HEK293 (cell line): Measurements from ENCODE around the gene LARGE1.

Source experiments
- PRDM1 ChIP-seq: fragments of 450-650 bp; formaldehyde crosslinking; IDR thresholded peaks from 2 replicates; pipeline ENCODE4; 2016; ENCODE audit warnings: missing biosample characterization, missing genetic modification characterization
- SP2 ChIP-seq: fragments of 450-650 bp; formaldehyde crosslinking; IDR thresholded peaks from 2 replicates; pipeline ENCODE4 v1.5.1; 2016; ENCODE audit warnings: missing biosample characterization, missing genetic modification characterization
- YY1 ChIP-seq: fragments of 450-650 bp; formaldehyde crosslinking; IDR thresholded peaks from 2 replicates; pipeline ENCODE4 v1.5.1; 2018; ENCODE audit warnings: missing biosample characterization, missing genetic modification characterization
- ZNF266 ChIP-seq: fragments of 450-650 bp; formaldehyde crosslinking; IDR thresholded peaks from 2 replicates; pipeline ENCODE4 v1.5.1; 2016; ENCODE audit warnings: missing biosample characterization, missing genetic modification characterization, low read depth
- ZNF350 ChIP-seq: fragments of 450-650 bp; formaldehyde crosslinking; IDR thresholded peaks from 2 replicates; pipeline ENCODE4 v1.5.0; 2017; ENCODE audit warnings: missing biosample characterization, mild to moderate bottlenecking, missing genetic modification characterization
- ZNF792 ChIP-seq: fragments of 450-650 bp; formaldehyde crosslinking; IDR thresholded peaks from 2 replicates; pipeline ENCODE4 v1.5.1; 2016; ENCODE audit warnings: missing biosample characterization, missing genetic modification characterization
- TF ChIP-seq, protein P1 (sequence below): fragments of 450-650 bp; formaldehyde crosslinking; IDR thresholded peaks from 2 replicates; pipeline ENCODE4 v1.5.1; 2016; ENCODE audit warnings: missing biosample characterization, missing genetic modification characterization
- TF ChIP-seq, protein P2 (sequence below): fragments of 450-650 bp; formaldehyde crosslinking; IDR thresholded peaks from 2 replicates; pipeline ENCODE4 v1.5.1; 2017; ENCODE audit warnings: missing biosample characterization, mild to moderate bottlenecking, missing genetic modification characterization, moderate library complexity
- TF ChIP-seq, protein P3 (sequence below): fragments of 450-650 bp; formaldehyde crosslinking; IDR thresholded peaks from 2 replicates; pipeline ENCODE4 v1.5.1; 2016; ENCODE audit warnings: missing biosample characterization, missing genetic modification characterization, borderline replicate concordance
- TF ChIP-seq, protein P4 (sequence below): fragments of 450-650 bp; formaldehyde crosslinking; IDR thresholded peaks from 2 replicates; pipeline ENCODE4 v1.5.1; 2016; ENCODE audit warnings: missing biosample characterization, missing genetic modification characterization

DNA sequence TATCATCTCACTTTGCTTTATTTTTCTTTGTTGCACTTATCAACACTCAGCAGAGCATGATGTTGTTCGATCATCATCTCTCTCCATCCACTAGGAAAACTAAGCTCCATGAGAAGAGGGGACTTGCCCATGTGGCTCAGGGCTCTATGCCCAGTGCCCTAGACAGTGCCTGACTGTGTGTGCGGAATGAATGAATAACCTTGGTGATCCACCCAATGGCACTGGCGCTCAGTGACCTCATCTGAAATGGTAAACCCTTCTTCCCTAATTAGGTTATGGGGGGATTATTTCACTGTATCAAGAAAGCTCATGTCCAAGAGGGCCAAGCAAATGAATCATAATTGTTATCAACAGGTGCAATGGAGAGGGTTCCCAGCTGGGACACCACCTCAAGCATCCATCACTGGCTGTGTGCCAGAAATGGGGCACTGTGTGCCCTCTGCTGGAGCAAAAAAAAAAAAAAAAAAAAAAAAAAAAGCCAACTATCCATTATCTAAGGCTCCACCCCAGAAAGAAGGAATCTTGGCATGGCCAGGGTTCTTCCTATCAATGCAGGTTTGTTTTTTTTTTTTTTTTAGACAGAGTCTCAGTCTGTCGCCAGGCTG is 172.6 kb downstream of the LARGE1 start:
- TF ChIP-seq PRDM1 (tag by site-specific recombination) (no peak), ZNF266 (tag by site-specific recombination) (no peak), SP2 (tag by site-specific recombination) (no peak), ZNF350 (tag by site-specific recombination) (no peak), YY1 (no peak), ZNF792 (tag by site-specific recombination) (no peak)
- TF ChIP-seq, protein P1, sequence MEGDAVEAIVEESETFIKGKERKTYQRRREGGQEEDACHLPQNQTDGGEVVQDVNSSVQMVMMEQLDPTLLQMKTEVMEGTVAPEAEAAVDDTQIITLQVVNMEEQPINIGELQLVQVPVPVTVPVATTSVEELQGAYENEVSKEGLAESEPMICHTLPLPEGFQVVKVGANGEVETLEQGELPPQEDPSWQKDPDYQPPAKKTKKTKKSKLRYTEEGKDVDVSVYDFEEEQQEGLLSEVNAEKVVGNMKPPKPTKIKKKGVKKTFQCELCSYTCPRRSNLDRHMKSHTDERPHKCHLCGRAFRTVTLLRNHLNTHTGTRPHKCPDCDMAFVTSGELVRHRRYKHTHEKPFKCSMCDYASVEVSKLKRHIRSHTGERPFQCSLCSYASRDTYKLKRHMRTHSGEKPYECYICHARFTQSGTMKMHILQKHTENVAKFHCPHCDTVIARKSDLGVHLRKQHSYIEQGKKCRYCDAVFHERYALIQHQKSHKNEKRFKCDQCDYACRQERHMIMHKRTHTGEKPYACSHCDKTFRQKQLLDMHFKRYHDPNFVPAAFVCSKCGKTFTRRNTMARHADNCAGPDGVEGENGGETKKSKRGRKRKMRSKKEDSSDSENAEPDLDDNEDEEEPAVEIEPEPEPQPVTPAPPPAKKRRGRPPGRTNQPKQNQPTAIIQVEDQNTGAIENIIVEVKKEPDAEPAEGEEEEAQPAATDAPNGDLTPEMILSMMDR (tag by site-specific recombination), result no peak
- TF ChIP-seq, protein P2, sequence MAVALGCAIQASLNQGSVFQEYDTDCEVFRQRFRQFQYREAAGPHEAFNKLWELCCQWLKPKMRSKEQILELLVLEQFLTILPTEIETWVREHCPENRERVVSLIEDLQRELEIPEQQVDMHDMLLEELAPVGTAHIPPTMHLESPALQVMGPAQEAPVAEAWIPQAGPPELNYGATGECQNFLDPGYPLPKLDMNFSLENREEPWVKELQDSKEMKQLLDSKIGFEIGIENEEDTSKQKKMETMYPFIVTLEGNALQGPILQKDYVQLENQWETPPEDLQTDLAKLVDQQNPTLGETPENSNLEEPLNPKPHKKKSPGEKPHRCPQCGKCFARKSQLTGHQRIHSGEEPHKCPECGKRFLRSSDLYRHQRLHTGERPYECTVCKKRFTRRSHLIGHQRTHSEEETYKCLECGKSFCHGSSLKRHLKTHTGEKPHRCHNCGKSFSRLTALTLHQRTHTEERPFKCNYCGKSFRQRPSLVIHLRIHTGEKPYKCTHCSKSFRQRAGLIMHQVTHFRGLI (tag by site-specific recombination), result no peak
- TF ChIP-seq, protein P3, sequence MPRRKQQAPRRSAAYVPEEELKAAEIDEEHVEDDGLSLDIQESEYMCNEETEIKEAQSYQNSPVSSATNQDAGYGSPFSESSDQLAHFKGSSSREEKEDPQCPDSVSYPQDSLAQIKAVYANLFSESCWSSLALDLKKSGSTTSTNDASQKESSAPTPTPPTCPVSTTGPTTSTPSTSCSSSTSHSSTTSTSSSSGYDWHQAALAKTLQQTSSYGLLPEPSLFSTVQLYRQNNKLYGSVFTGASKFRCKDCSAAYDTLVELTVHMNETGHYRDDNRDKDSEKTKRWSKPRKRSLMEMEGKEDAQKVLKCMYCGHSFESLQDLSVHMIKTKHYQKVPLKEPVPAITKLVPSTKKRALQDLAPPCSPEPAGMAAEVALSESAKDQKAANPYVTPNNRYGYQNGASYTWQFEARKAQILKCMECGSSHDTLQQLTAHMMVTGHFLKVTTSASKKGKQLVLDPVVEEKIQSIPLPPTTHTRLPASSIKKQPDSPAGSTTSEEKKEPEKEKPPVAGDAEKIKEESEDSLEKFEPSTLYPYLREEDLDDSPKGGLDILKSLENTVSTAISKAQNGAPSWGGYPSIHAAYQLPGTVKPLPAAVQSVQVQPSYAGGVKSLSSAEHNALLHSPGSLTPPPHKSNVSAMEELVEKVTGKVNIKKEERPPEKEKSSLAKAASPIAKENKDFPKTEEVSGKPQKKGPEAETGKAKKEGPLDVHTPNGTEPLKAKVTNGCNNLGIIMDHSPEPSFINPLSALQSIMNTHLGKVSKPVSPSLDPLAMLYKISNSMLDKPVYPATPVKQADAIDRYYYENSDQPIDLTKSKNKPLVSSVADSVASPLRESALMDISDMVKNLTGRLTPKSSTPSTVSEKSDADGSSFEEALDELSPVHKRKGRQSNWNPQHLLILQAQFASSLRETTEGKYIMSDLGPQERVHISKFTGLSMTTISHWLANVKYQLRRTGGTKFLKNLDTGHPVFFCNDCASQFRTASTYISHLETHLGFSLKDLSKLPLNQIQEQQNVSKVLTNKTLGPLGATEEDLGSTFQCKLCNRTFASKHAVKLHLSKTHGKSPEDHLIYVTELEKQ (tag by site-specific recombination), result no peak
- TF ChIP-seq, protein P4, sequence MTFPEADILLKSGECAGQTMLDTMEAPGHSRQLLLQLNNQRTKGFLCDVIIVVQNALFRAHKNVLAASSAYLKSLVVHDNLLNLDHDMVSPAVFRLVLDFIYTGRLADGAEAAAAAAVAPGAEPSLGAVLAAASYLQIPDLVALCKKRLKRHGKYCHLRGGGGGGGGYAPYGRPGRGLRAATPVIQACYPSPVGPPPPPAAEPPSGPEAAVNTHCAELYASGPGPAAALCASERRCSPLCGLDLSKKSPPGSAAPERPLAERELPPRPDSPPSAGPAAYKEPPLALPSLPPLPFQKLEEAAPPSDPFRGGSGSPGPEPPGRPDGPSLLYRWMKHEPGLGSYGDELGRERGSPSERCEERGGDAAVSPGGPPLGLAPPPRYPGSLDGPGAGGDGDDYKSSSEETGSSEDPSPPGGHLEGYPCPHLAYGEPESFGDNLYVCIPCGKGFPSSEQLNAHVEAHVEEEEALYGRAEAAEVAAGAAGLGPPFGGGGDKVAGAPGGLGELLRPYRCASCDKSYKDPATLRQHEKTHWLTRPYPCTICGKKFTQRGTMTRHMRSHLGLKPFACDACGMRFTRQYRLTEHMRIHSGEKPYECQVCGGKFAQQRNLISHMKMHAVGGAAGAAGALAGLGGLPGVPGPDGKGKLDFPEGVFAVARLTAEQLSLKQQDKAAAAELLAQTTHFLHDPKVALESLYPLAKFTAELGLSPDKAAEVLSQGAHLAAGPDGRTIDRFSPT (tag by site-specific recombination), result no peak
